ENCODE data around the gene LAMC2.

Gene LAMC2

DNA sequence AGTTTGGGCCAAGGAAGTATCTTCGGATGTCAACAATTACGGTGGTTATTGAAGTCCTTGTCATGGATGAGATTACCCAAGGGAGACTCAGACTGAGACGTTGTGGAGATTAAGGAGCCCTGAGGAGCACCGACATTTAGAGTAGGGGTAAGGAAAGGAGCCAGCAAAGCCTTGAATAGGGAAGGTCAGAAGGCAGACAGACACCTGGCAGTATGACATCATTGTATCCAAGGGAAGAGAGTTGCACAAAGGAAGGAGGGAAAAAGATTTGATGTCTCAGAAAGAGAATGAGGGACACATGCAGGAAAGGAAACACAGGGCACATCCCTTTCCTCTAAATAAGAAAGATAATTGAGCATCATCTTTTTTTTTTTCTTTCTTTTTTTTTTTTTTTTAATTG is 11.7 kb downstream of the LAMC2 start:
- FAIRE-seq, result no peak
- TF ChIP-seq, protein P1, sequence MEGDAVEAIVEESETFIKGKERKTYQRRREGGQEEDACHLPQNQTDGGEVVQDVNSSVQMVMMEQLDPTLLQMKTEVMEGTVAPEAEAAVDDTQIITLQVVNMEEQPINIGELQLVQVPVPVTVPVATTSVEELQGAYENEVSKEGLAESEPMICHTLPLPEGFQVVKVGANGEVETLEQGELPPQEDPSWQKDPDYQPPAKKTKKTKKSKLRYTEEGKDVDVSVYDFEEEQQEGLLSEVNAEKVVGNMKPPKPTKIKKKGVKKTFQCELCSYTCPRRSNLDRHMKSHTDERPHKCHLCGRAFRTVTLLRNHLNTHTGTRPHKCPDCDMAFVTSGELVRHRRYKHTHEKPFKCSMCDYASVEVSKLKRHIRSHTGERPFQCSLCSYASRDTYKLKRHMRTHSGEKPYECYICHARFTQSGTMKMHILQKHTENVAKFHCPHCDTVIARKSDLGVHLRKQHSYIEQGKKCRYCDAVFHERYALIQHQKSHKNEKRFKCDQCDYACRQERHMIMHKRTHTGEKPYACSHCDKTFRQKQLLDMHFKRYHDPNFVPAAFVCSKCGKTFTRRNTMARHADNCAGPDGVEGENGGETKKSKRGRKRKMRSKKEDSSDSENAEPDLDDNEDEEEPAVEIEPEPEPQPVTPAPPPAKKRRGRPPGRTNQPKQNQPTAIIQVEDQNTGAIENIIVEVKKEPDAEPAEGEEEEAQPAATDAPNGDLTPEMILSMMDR (IDR thresholded peaks at IDR 0.05; ENCODE audit: insufficient read depth, missing control alignments), result no peak
- no peak for DNase-seq (ENCODE audit: insufficient read length, low spot score)

DNA sequence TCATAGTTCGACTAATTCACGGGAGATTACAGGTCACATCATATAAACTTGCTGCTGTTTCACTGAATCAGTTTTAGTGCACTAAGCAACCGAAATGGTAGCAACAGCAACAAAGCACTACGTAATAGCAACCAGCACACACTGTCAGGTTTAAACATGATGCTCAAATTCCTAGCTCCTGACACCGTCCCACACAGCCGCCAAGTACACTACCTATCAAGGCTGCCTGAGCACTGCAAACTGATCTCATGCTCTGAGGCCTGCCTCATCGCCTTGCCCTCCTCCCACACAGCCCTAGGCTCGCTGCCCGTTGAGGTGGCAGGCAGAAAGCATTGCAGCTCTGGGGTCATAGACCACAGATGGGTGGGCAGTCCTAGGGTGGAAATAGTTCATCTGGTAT is 12.4 kb downstream of the LAMC2 start:
- TF ChIP-seq, protein P1 (IDR thresholded peaks at IDR 0.05; ENCODE audit: insufficient read depth, missing control alignments), result no peak
- FAIRE-seq, result no peak
- no peak for DNase-seq (ENCODE audit: insufficient read length, low spot score)

DNA sequence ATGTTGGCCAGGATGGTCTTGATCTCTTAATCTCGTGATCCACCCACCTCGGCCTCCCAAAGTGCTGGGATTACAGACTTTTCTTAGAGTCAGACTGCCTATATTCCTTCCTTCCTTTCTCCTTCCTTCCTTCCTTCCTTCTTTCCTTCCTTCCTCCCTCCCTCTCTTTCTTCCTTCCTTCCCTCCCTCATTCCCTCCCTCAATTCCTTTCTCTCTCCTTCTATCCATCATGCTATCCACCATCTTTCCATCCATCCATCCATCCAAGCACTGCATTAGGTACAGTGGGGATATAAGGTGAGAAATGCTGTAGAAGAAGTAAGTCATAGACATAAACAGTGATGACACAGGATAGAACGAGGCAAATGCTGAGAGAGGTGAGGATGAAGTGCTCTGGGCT is 13.2 kb downstream of the LAMC2 start:
- TF ChIP-seq, protein P1 (IDR thresholded peaks at IDR 0.05; ENCODE audit: insufficient read depth, missing control alignments), result no peak
- FAIRE-seq, result no peak
- DNase-seq (ENCODE audit: insufficient read length, low spot score), result no peak

DNA sequence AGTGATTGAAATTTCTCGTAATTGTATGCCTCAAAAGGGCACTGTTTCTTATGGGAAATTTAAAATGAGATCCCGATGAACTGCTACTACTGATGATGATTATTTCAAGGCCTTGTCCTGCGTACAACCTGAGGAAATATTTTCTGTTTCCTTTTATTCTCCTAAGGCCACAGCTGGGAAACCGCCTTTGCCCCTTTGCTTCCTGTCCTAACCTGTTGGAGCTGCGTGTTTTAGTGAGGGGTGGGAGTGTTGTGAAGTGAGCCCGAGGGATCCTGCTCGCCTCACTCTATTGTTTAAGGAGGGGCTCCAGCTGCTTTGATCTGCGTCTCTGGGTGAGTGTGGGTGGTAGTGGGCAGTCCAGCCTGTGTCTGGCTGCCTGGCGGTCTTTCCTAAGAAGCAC is 14.4 kb downstream of the LAMC2 start:
- TF ChIP-seq, protein P1 (IDR thresholded peaks at IDR 0.05; ENCODE audit: insufficient read depth, missing control alignments), result no peak
- no peak for FAIRE-seq
- no peak for DNase-seq (ENCODE audit: insufficient read length, low spot score)

DNA sequence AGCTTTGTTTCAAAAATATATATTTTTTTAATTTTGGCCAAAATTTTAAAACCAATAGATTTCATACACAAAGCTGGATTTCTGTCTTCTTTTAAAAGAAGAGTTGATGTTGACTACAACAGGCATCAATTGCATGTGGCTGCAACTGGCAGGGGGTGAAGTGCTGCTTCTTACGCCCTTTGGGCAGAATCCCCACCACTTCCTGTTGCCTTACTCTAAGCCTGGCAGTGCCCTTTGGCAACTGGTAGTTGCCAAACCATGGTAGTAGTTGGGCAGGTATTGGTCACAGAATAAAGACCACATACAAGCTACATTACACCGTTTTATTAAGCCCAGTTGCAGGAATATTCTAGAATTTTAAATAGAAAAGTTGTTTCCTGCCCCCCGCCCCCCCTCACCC is 17.0 kb downstream of the LAMC2 start:
- FAIRE-seq (no peak), DNase-seq (ENCODE audit: insufficient read length, low spot score) (no peak)
- TF ChIP-seq, protein P1 (IDR thresholded peaks at IDR 0.05; ENCODE audit: insufficient read depth, missing control alignments), result no peak

DNA sequence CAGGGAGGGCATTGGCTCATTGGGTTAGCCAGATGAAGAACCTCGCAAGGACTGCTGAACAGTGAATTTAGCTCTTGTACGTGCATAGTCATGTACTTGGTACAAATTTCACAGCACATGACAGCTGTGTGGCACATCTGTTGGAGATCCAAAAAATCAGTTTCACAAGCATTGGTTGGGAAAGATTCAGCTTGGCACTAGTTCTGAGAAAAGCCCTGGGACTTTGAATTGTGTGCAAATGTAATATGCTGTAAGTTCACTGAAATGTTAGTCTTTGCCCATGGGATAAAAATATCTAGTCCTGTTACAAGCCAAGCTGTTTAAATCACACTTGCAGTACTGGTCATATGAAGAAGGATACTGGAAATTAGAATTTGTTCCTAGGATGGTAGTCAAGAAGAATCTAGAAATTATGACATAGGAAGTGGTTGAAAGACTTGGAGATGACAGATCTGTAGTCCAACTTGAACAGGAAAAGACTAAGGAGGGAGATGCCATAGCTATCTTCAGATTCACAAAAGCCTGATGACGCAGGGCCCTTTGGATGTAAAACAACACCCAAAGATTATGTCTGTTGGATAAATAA is 19.2 kb downstream of the LAMC2 start:
- TF ChIP-seq, protein P1 (IDR thresholded peaks at IDR 0.05; ENCODE audit: insufficient read depth, missing control alignments), result no peak
- no peak for FAIRE-seq
- DNase-seq (ENCODE audit: insufficient read length, low spot score), result no peak

DNA sequence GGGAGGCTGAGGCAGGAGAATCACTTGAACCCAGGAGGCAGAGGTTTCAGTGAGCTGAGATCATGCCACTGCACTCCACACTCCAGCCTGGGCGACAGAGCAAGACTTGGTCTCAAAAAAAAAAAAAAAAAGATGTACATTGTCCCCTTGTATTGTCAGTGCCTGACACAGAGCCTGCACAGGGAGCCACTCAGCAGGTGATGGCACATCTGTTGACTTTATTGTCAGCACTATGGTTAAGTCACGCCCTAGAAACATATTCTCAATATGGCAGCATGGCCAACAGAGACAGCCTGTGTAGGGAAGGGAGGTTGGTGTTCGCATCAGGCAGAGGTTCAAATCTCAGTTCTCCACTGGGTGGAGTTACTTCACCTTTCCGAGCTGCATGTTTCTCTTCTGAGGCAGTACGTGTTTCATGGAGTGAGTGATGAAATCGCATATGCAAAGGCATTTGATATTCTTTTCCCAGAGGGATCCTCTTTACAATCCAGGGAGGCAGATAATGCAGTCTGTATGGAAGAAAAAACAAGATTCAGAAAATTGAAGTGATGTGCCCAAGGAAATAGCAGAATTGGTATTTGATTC is 20.6 kb downstream of the LAMC2 start:
- FAIRE-seq (no peak), DNase-seq (ENCODE audit: insufficient read length, low spot score) (no peak)
- TF ChIP-seq, protein P1 (IDR thresholded peaks at IDR 0.05; ENCODE audit: insufficient read depth, missing control alignments), result no peak
